ENCODE results near the gene ABCC8.

GRCh38 chr11:17407575-17407974 is 69.1 kb downstream of the ABCC8 start:
- TF ChIP-seq TAF1 (IDR thresholded peaks at IDR 0.05; ENCODE audit: borderline replicate concordance, low read depth, low read length) (no peak), POLR2AphosphoS5 (IDR thresholded peaks at IDR 0.05; ENCODE audit: low read depth, low read length) (no peak)

All from GM12892 (cell line).